Upper lobe of right lung (tissue), 1 donor: ENCODE results near the gene NMT1. TPM values are rescaled to one million over a fixed set of nuclear protein-coding genes. Genes with fewer than 3 reads are reported as not detected.

Source experiments
- ATAC-seq: fragments of 200-7000 bp; cut with Tn5 transposase; one replicate; pipeline ENCODE4 v1.9.1; 2020; ENCODE audit warnings: mild to moderate bottlenecking, moderate library complexity
- DNase-seq: peaks from one replicate; pipeline ENCODE4 v3.0.0-alpha.2; 2020
- H3K27ac ChIP-seq: fragments of 200-600 bp; one replicate; pipeline ENCODE4 v1.8.0; 2022
- H3K27me3 ChIP-seq: fragments of 200-600 bp; one replicate; pipeline ENCODE4 v1.8.0; 2022; ENCODE audit warnings: mild to moderate bottlenecking
- H3K36me3 ChIP-seq: fragments of 200-600 bp; one replicate; pipeline ENCODE4 v1.8.0; 2022
- H3K4me1 ChIP-seq: fragments of 200-600 bp; one replicate; pipeline ENCODE4 v1.8.0; 2022
- H3K4me3 ChIP-seq: fragments of 200-600 bp; one replicate; pipeline ENCODE4 v1.8.0; 2022; ENCODE audit warnings: mild to moderate bottlenecking
- H3K9me3 ChIP-seq: fragments of 200-600 bp; one replicate; pipeline ENCODE4 v1.8.0; 2022
- CTCF ChIP-seq: fragments of 200-600 bp; IDR thresholded peaks from one replicate; pipeline ENCODE4 v1.8.0; 2022; ENCODE audit warnings: antibody characterized with exemption
- intact Hi-C: fragments of 100-400 bp; cut with DNase I; formaldehyde crosslinking; loops from one replicate; pipeline ENCODE4 v1.11.0; 2022
- long read RNA-seq: library from polyadenylated mRNA; unstranded; transcript quantifications from one replicate; pipeline ENCODE4 v2.0.0, GENCODE V29; 2021
- total RNA-seq: library from RNA; stranded (reverse); fragmentation: NEBNext Ultra II Directional; extraction: Animal tissue kit (Norgen Biotek cat#: 25700); gene quantifications from one replicate; pipeline ENCODE4 v1.2.1, GENCODE V29; 2021
- donor health status: DM: no; HTN: yes; CAD: no; lungs with severe emphysema.

Gene NMT1
- 107 TPM for total RNA-seq
- long read RNA-seq, full-length matches to known transcripts = 38 of 96 reads
- long read RNA-seq, partial matches to known transcripts = 45 of 96 reads
- long read RNA-seq, other reads (novel, unspliced or antisense) = 13 of 96 reads

- H3K4me3 ChIP-seq = peak within 1 kb of the TSS; percentile 94
- H3K36me3 ChIP-seq = no peaks in the 10 kb centered on the region
- H3K27ac ChIP-seq = peak within 1 kb of the TSS; percentile 94
- no peaks in the 10 kb centered on the region for H3K9me3 ChIP-seq
- DNase-seq = peak; percentile 96
- intact Hi-C loops = no loop called here
- TF ChIP-seq CTCF = no peak
- H3K4me1 ChIP-seq = peaks cover 45% of the 10 kb centered on the region
- peak; percentile 97 for ATAC-seq
- no peaks in the 10 kb centered on the region for H3K27me3 ChIP-seq
Measured at GRCh38 chr17:45060797-45061605, at the start of gene NMT1. NMT1 (plus strand) TSS chr17:45061317; CDS start chr17:45061330, 13 bp downstream.

- TF ChIP-seq CTCF = no peak
- ATAC-seq (no peak), DNase-seq (no peak)
- H3K4me3 ChIP-seq = no peak overlapping the region
- H3K27me3 ChIP-seq = no peaks in the 10 kb centered on the region
- H3K36me3 ChIP-seq = no peaks in the 10 kb centered on the region
- H3K27ac ChIP-seq = no peak overlapping the region
- H3K9me3 ChIP-seq = no peaks in the 10 kb centered on the region
- no peaks in the 10 kb centered on the region for H3K4me1 ChIP-seq
- intact Hi-C loops = no loop called here
Measured at GRCh38 chr17:45011767-45012166, 49.4 kb upstream of the NMT1 start.

- no peaks in the 10 kb centered on the region for H3K9me3 ChIP-seq
- no peak overlapping the region for H3K27ac ChIP-seq
- TF ChIP-seq CTCF = no peak
- no peaks in the 10 kb centered on the region for H3K36me3 ChIP-seq
- ATAC-seq (peak; percentile 32), DNase-seq (no peak)
- intact Hi-C loops = no loop called here
- H3K4me3 ChIP-seq = no peak overlapping the region
- no peaks in the 10 kb centered on the region for H3K27me3 ChIP-seq
- H3K4me1 ChIP-seq = no peaks in the 10 kb centered on the region
Measured at GRCh38 chr17:45013021-45013997, 47.8 kb upstream of the NMT1 start.

GRCh38 chr17:45016237-45016636 lies 44.9 kb upstream of the NMT1 start:
- Histone ChIP-seq H3K9me3 (no peaks in the 10 kb centered on the region), H3K36me3 (no peaks in the 10 kb centered on the region), H3K4me1 (peaks cover 8% of the 10 kb centered on the region), H3K27me3 (peaks cover 9% of the 10 kb centered on the region), H3K4me3 (no peak overlapping the region), H3K27ac (no peak overlapping the region)
- ATAC-seq (no peak), DNase-seq (no peak)
- TF ChIP-seq CTCF = no peak
- intact Hi-C loops = no loop called here

GRCh38 chr17:45016823-45017222 lies 44.3 kb upstream of the NMT1 start:
- ATAC-seq (no peak), DNase-seq (no peak)
- Histone ChIP-seq H3K36me3 (no peaks in the 10 kb centered on the region), H3K4me1 (peaks cover 14% of the 10 kb centered on the region), H3K27me3 (peaks cover 9% of the 10 kb centered on the region), H3K27ac (no peak overlapping the region), H3K4me3 (no peak overlapping the region), H3K9me3 (no peaks in the 10 kb centered on the region)
- TF ChIP-seq CTCF = no peak
- intact Hi-C loops = no loop called here
